VCaP (cell line): ENCODE data around the gene GJB3.
"Not testable (repeated sequence)": the region's sequence is repeated elsewhere in the genome, so short reads cannot be mapped to it uniquely, and the experiment has no call there.

Experiments
- H3K27ac ChIP-seq: fragments of 450-650 bp; 2 replicates; pipeline ENCODE4 v1.5.1; 2017
- TF ChIP-seq, protein P1 (sequence below): fragments of 450-650 bp; conservative IDR thresholded peaks from 2 replicates; pipeline ENCODE4 v1.5.1; 2017; ENCODE audit warnings: mild to moderate bottlenecking, moderate library complexity

Gene GJB3

DNA sequence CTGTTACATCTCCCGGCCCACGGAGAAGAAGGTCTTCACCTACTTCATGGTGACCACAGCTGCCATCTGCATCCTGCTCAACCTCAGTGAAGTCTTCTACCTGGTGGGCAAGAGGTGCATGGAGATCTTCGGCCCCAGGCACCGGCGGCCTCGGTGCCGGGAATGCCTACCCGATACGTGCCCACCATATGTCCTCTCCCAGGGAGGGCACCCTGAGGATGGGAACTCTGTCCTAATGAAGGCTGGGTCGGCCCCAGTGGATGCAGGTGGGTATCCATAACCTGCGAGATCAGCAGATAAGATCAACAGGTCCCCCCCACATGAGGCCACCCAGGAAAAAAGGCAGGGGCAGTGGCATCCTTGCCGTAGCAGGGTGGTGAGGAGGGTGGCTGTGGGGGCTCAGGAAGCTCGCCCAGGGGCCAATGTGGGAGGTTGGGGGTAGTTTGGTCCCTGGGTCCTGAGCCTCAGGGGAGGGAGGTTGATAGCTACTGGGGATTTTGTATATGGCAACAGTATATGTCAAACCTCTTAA lies 19.2 kb upstream of the GJB3 start:
- no peak overlapping the region for H3K27ac ChIP-seq
- TF ChIP-seq, protein P1, sequence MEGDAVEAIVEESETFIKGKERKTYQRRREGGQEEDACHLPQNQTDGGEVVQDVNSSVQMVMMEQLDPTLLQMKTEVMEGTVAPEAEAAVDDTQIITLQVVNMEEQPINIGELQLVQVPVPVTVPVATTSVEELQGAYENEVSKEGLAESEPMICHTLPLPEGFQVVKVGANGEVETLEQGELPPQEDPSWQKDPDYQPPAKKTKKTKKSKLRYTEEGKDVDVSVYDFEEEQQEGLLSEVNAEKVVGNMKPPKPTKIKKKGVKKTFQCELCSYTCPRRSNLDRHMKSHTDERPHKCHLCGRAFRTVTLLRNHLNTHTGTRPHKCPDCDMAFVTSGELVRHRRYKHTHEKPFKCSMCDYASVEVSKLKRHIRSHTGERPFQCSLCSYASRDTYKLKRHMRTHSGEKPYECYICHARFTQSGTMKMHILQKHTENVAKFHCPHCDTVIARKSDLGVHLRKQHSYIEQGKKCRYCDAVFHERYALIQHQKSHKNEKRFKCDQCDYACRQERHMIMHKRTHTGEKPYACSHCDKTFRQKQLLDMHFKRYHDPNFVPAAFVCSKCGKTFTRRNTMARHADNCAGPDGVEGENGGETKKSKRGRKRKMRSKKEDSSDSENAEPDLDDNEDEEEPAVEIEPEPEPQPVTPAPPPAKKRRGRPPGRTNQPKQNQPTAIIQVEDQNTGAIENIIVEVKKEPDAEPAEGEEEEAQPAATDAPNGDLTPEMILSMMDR, result no peak

DNA sequence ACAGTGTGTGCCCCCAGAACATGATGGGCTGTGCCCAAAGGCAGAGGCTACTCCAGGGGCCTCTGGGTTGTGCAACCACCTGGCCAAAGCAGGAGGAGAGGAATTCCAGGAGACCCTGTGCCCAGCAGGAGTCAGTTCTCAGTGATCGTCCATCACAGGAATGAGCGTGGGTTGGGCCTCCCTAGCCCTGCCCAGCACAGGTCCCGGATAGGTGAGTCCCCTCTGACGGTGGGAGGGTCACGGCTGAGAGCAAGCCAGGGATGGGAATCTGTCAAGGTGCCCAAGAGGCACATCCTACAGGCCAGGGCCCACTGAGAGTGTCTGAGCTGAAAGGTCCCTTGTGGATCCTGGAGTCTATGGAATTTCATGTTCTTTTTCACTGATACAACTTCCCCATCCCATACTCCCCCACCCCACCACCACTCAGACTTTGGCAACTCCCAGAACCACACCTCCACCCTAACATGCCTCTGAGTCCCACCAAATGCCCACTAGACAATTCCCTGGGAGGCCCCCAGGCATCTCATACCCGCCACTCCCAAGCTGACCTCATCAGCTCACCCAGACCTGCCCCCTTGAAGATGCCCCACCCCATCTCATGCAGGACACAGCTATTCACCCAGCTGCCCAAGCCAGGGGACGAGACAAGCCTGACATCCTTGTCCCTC lies 18.4 kb upstream of the GJB3 start:
- TF ChIP-seq, protein P1, result no peak
- no peak overlapping the region for H3K27ac ChIP-seq

DNA sequence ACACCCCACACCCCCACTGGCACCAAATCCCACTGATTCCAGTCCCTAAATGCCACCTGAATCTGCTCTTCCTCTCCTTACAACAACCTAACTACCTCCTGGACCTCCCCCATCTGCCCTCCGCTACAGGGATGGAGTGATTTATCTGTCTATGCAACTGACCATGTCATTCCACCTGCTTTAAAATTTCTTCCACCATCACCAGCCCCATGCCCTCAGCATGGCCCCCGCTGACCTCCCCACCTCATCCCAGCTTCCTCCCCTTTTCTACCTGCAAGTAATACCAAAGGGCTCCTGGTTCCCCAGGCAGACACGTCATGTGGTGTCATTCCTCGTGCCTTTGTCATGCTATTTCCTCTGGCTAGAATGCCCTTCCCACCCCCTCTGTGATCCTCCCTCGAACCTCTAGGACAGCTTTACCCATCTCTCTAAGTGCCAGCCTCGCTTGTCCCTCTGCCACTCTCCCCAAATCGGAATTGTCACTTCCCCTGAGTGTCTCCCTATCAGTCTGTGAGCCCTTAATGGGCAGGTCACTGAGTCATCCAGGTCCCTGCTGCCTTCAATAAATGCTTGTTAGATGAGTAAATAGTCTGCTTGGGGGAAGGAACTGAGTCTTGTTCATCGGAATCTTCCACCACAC lies 17.8 kb upstream of the GJB3 start:
- no peak overlapping the region for H3K27ac ChIP-seq
- TF ChIP-seq, protein P1, result no peak

DNA sequence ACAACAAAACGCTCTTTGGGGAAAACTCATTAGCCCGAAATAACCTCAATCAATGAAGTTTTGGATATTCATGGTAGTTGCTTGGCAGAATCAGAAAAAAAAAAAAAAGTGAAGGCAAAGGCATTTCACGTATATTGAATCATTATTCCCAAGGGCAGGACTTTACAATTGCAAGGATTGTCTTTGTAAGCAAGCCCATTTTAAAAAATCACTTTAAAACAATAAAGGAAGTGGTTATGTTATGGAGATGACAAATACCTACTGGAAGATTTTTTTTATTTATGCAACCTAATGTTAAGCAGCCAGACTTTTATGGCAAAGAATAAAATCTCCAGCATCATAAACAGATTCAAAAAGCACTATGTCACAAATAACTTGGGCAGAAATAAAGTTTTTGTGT lies 12.2 kb upstream of the GJB3 start:
- H3K27ac ChIP-seq, result no peak overlapping the region
- TF ChIP-seq, protein P1, result no peak

DNA sequence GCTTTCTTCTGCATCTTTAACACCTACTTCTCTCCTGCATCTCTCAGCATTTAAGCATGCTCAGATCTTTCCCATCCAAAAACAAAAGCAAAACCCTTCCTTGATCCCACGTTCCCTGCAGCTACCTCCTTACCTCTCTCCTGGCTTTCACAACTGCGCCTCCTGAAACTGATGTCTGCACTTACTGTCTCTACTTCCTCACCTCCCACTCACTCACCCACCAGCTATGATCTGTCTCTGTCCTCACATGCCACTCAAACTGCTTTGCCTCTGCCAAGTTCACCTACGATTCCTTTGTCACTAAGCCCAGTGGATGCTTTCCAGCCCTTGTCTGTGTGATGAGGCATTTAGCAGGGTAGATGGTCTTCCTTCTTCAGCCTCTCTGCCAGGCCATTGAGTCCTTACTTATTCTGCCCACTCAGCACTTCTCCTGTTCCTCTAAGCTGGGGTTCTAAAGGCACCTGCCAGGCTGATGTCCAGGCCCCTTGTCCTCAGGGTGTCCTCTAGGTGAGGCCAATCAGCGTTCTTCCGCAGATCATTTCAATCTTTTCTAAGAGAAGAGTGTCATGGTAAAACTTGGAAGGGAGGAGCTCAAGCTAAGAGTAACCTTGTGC lies 10.0 kb upstream of the GJB3 start:
- TF ChIP-seq, protein P1, result no peak
- H3K27ac ChIP-seq, result no peak overlapping the region

DNA sequence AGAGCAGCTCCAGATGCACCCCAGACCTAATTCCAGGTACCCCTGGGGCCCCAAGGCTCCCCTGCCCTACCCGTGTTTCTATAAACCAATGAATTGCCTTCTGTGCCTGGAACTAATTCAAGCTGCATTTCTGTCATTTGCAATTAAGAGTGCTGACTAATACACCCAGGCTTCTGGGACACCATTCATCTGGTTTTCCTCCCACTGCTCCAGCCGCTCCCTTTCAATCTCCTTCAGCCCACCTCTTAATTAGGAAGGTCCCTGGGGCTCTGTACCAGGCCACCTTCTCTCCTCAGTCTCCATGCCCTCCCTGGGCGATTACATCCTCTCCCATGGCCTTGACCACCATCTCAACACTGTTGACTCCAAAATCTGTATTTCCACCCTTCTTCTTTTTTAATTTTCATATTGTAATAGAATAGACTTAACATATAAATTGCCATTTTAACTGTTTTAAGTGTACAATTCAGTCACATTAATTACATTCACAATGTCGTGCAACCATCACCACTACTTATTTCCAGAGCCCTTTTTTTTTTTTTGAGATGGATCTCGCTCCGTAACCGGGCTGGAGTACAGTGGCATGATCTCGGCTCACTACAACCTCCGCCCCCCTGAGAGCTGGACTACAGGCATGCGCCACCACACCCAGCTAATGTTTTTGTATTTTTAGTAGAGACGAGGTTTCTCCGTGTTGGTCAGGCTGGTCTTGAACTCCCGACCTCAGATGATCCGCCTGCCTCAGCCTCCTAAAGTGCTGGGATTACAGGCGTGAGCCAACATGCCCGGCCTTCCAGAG lies 9.2 kb upstream of the GJB3 start:
- no peak overlapping the region for H3K27ac ChIP-seq
- TF ChIP-seq, protein P1, result no peak

DNA sequence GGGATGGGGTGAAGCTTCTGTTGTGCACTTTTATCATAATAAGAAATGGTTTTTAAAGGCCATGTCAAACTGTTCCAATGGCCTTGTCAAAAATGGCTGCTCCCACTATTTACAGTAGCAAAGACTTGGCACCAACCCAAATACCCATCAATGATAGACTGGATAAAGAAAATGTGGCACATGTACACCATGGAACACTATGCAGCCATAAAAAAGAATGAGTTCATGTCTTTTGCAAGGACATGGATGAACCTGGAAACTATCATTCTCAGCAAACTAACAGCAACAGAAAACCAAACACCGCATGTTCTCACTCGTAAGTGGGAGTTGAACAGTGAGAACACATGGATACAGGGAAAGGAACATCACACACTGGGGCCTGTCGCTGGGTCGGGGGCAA lies 7.9 kb upstream of the GJB3 start:
- not testable (repeated sequence) for H3K27ac ChIP-seq
